Head of caudate nucleus (tissue), 42 donors: Measurements from ENCODE around the gene MAN1C1.

Experiments
- DNase-seq, 42 donors: peaks; one replicate each; pipeline versions ENCODE4 v3.0.0 to v3.0.0-alpha.2; 2020 to 2021; ENCODE audit warnings: mixed read lengths in 7 of 42
- intact Hi-C: fragments of 100-400 bp; cut with DNase I; formaldehyde crosslinking; loops from one replicate; pipeline ENCODE4 v1.15.0; 2022

Gene MAN1C1

DNA sequence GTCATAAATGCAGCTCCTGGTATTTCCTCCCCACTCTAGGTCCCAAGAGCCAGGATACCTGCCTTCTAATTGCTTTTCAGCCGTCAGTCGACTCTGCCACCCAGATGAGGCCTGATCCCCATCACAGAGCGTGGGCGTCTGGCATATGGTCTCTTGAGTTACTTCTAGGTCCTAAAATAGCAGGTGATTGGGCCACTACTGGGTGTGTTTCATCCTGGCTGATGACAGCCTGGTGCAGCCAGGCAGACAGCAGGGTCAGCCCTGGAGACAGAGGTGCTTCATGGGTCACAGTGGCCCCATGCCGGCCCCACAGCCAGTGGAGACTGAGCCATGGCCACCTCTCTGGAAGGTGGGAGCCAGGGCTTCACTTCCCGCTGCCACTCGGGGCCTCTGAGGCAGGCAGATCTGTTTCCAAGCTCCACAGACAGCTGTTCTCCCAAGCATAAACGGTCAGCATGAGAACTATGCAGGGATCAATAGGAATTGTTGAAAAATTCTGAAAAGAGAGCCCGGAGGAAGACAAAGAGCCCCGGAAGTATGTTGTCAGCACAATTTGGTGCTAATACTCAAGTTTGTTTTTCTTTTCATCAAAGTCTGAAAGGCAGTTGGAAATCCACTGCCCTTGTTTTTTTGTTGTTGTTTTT is 83.0 kb downstream of the MAN1C1 start:
- DNase-seq = peak in 2 of 42 donors; percentile 39 to 51
- intact Hi-C loops = no loop called here

DNA sequence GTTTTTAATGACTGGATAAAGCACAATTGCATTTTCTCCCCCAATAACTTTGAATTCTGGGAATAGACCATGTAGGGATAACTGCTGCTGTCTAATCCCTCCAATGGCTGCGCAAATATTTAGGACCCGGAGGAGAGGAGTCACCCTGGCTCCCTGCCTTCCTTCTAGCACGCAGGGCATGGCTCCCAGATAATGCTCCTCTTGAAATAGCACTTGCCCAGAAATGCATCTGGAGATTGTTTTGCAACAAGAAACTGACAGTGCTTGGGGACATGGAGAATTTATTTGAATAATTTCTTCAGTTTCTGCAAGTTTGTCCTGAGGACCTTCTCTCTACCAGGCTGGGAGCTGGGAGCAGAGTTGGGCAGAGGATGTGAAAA is 83.5 kb downstream of the MAN1C1 start:
- DNase-seq = peak in 14 of 42 donors; percentile 33 to 70 (median 44)
- intact Hi-C loops = no loop called here

DNA sequence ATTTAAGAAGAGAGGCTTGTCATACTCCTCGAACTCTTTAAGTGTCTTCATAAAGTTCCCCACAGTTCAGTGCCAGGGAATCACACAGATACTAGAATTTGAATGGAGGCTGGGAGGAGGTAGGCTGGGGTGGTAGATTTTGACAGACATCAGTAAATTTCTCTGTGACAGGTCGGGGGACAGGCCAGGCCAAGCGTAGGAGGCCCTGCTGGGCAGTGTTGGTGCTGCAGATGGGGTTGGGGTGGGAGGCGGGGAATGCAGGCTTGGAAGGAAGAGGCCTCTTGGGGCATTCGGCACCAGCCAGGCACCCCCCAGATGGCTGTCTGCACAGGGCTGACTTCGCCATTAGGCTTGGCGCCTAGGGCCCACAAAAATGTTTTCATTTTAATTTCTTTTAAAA is 84.0 kb downstream of the MAN1C1 start:
- intact Hi-C loops = no loop called here

DNA sequence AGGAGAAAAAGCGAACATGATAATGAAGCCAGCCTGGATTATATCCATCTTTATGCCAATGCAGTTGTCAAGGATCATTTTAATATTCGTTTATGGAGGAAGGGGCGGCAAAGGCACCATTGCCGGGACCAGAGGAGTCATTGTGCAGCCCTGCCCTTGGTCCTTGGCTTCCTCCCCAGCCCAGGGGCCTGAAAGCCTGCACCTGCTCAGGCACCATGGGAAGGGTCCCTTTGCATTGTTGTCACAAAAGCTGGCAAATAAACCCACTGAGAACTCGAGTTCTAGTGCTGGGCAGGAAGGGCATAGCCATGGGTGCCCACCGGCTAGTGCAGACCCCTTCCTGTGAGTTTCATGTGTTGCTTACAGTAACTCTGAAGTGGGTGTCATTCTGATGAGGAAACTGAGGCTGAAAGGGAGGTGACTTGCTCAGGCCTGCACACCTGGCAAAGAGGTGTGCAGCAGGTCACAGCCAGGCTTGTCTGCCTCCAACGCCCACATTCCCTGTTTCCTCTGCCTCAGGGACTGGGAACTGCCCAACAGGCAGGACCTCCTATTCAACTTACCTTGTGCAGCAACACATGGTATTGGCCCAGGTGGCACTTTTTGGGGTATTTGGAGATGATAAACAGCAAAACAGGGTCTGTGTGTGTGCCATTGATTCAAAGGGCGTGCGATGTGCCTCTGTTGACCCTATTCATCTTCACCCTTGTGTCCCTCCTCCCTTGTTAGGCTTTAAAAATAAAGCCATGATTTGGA is 84.6 kb downstream of the MAN1C1 start:
- peak in 2 of 42 donors; percentile 17 to 20 for DNase-seq

More for the DNA sequence above, 84.0 kb downstream of the MAN1C1 start:
- peak in 6 of 42 donors; percentile 13 to 49 (median 40) for DNase-seq

DNA sequence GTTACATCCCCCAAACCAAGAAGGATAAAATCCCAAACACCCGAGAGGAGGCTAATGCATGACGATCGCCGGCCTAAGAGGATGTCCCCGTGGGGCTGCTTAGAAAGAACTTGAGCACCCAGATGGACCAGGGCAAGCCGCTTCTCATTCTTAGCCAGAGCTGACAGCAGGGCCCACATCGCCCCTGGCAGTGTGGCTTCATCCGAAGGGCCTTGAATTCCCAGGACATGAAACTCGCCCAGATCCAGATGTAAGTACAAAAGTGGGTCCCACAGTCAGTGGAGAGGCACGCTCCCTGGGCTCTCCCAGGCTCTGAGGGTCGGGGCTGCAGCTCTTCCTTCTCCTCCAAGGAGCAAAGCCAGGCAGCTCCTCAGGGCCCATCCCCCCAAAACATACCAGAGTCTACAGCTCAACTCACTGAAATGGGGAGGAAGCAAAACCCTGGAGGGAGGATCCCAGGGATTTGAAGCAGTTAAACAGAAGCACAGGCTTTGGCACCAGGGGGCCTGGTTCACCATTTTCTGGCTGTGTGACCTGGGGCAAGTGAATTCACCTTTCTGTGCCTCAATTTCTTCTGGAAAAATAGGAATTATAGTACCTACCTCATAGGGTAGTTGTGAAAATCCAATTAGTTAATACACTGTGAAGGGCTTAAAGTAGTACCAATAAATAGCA is 85.6 kb downstream of the MAN1C1 start:
- intact Hi-C loops = no loop called here
- DNase-seq = peak in 2 of 42 donors; percentile 23 to 25

More for the DNA sequence above, 84.6 kb downstream of the MAN1C1 start:
- intact Hi-C loops = no loop called here

DNA sequence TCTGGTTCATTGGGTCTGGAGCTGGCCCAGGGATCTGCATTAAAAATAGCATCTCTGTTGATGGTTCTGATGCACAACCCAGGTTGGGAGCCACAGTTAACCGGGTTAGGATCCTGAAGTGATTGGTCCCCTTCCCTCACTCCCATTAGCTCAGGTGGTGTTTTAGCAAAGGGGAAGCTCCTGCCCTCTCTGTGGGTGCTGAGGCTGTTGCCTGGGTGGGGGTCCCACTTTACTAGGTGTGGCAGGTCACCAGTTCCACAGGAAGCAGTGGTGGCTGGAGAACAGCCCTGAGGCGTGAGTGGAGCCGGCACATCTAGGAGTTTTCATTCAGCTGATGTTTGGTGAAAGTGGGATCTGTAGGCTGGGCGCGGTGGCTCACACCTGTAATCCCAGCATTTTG is 86.5 kb downstream of the MAN1C1 start:
- DNase-seq = peak in 2 of 42 donors; percentile 12 to 13
- intact Hi-C loops = no loop called here

DNA sequence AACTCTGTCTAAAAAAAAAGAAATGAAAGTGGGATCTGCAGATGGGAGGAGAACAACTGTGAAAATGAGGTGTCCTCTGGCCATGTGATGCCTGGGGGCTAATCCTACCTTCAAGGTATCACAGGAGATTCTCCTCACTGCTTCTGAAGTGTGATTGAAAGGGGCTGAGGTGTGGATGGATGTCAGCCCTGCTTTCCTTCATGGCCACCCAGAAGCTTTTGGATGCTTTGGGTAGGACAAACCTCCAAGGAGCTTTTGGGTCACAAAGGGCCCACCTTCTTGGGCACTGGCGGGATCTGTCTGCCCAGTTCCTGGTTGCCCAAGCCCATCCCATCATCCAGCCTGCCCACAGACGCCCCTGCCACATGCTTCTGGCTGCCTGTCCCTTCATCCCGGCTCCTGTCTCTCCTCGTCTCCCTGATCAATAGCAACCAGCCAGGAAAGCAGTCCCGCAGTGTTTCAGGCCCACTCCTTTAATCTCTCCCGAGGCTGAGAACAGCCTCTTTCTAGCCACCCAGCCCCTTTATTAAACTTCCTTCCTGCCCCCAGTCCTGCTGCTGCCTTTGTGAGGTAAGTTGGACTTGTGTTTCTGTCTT is 87.2 kb downstream of the MAN1C1 start:
- intact Hi-C loops = no loop called here
- DNase-seq = peak in 1 of 42 donors; percentile 26

DNA sequence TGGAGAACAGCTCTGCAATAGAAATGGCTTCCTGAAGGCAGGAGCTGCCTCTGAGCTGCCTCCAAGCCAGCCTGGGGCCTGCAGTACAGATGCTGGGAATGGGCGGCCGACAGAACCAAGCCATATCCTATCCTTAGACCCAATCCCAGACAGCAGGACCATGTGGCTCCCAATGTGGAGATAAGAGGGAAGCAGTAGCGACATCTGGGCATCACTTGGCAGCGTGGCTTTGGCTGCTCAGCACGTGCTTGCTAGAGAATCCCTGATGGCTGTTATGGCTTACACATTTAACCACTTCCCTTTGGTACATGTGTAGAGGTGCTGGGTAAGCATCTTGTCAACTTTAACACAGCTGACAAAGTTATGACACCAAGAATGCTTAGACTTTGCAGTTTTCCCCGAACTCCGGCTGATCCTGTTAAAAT is 87.7 kb downstream of the MAN1C1 start:
- intact Hi-C loops = no loop called here
- peak in 20 of 42 donors; percentile 26 to 70 (median 42) for DNase-seq

DNA sequence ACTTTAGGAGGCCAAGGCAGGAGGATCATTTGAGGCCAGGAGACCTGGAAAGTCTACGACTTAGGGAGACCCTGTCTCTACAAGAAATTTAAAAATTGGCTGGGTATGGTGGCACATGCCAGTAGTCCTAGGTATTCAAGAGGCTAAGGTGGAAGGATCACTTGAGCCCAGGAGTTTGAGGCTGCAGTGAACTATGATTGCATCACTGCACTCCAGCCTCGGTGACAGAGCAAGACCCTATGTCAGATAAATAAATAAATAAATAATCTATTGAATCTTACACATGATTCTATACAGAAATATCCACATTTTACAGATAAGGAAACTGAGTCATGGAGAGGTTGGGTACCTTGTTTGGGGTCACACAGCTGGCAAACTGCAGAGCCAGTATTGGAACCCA is 89.1 kb downstream of the MAN1C1 start:
- no peak for DNase-seq
- intact Hi-C loops = no loop called here

DNA sequence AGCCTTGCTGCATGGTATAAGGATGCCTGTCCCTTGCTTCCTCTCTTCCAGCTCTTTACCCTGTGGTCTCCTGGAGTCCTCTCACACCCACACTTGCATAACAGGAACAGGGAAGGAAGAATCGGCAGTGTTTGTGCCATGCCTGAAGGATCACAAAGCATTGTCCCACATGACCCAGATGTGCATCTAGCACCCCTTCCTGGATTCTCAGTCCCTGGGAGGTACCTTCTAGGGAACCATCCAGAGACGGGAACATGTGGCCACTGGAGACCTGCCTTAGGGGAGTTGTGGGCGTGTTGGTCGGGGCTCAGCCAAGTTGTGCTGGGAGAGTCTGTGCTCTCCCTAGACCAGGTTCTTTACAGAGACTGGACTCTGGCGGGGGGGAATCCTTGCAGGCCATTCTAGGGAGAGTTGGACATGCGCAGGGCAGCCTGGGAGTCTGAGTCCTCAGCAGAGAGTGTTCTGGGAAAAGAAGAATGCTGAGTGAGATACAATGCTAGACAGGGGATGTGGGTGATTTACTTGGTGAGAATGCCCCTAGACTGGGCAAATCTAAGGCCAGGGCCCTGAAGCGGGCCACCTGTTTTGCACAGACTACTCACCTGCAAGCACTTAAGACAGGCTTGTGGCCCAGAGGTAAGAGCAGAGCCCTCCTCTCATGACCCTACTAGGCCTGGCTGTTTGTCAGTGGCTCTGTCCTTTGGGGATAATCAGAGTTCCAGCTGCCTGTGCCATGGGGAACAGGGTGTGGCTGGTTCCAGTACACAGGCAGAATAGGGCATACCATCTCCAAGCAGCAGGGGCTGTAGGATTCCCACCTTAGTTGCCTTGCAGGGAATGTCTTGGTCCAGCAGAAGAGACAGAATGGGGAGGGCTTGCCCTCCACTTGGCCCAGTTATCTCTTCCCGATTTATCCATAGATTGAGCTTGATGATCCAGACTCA is 89.8 kb downstream of the MAN1C1 start:
- intact Hi-C loops = no loop called here

DNA sequence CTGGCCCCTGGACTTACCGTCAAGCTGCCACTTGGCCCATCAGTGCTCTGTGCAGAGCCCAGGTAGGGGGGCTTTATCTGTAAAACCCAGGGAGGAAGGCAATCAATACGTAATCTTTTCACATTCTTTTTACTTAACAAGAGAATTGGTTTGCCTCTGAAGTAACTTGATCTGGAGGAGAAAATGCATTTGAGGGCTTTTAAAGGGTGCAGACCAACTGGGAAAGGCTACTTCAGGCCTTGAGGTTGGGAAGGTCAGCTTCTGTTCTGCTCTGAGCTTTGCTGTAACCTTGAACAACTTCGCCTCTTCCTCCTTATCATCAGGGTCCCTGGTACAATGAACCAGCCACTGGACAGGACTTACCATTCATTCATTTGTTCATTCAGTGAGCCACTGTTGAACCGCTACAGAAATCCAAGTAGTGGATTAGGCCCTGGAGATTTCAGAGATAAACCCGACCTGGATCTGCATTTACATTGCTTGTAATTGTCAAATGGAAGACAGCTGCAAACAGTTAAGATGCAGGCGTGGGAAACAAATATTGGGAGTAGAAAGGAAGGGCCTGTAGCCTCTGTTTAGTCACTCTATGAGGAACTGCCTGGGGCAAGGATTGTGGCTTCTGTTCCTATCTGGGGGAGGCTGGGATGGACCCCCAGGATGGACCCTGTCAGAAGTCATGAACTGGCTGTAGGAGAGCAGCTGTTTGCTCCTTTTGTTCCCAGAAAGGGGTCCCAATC is 90.9 kb downstream of the MAN1C1 start:
- intact Hi-C loops = no loop called here
- DNase-seq = peak in 1 of 42 donors; percentile 1

More for the DNA sequence above, 89.8 kb downstream of the MAN1C1 start:
- DNase-seq = peak in 1 of 42 donors; percentile 0

DNA sequence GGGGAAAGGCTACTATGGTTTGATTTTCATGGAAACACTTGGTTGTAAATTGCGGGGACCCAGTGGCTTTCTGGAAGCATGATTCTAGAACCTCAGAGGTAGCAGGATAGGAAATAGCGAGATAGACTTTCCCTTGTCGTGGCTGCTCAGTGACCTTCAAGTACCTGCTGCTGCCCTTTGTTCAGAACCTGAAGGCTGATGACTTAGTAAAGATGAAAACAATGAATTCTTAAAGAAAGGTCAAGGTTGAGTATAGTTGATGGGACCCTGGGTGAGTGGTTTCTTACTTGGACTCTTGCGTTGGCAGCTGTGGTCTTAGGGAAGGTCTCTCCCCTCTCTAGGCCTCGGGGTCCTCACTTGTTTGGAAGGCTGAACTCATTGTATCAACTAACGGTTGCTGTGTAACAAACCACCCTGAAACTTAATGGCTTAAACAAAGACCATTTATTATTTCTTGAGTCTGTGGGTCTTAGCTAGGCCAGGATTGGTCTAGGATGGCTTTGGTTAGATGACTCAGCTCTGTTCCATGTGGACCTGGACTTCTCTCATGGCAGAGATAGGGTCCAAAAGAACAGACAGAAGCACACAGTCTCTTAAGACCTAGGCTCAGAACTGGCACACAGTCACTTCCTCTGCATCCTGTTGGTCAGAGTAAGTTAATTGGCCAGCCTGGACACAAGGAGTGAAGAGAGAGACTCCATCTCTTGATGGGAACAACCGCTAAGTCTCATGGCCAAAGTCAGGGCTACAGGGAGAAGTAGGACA is 94.2 kb downstream of the MAN1C1 start:
- no peak for DNase-seq
- intact Hi-C loops = no loop called here

DNA sequence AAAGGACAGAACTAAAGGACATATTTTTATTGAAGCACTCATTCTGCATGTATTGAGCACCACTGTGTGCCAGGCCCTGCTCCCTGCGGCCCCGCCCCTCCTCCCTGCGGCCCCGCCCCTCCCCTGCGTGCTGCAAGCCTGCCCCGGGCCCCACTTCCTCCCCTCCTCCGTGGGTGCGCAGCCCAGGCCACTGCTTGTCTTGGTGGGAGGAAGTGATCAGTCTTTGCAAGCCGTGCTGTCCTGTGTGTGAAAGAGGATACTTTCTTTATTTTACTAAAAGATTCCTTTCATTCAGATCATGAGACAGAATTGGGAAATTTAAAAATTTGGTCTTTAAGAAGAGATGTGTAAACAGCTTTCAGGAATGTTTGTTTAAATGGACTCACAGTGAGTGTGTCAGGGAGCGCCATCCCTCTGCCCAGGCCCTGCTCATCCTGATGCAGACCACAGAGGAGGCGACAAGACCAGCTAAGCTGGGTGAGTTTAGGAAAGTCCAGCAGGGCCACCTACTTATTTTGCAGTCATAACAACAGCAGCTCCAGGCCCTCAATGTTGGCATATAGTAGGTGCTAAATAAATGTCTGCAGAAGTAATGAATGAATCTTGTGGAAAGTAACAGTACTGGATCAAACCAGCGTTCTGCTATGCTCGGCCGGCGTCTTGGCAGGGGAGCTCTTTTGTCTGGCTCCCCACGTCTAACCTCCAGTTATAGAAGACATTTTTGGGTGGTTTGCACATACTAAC is 95.1 kb downstream of the MAN1C1 start:
- peak in 8 of 42 donors; percentile 8 to 55 (median 42) for DNase-seq

DNA sequence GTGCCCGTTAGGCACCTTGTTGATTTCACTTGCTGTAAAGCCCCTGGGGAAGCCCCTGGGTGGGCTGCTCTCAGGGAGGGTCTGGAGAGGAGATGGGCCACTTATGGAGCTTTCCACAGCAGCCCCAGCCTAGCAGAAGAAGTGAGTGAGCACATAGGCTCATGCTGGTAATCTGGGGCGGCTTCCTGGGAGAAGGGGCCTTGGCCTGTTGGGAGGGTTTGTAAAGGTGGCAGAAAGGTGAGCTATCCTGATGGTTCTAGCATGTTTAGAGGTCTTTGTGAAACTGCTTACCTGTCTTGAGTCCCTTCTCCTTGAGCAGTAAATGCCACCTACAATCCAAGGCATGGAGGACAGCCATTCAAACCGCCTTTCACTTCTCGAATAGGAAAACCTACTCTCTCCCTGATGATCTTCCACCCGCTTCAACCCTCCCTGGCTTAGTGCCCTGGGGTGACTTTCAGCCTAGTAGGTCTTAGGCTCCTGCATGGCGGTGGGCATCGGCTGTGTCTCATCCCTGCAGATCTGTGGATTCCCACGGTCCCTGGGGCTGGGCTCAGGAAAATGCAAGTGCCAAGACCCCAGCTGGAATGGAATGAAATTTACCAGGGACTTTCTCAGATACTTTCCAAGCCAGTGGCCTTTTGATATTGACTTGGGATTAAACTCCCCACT is 95.8 kb downstream of the MAN1C1 start:
- intact Hi-C loops = no loop called here
- DNase-seq = no peak

More for the DNA sequence above, 95.1 kb downstream of the MAN1C1 start:
- intact Hi-C loops = no loop called here

DNA sequence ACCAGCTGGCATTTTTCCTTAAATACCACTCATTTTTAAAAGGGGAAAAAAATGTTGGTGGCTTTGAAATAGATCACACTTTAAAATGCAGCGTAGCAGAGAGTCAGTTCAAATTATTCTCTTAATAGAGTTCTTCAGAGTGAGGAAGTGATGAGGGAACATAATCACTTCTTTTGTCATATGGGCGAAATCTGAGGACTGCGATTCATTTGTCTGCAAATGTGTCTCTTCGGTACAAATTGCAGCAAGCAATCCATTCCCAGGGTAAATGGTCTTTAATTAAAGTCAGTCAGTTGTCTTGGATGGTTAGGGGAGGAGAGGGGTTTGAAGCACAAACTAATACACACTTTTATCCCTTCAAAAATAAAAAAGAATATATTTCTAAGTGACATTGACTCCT is 97.4 kb downstream of the MAN1C1 start:
- intact Hi-C loops = no loop called here
- no peak for DNase-seq
